H1 (cell line): ENCODE data around the gene NPTXR. TPM values are rescaled to one million over a fixed set of nuclear protein-coding genes. Genes with fewer than 3 reads are reported as not detected.
A peak's percentile ranks its signal among the peaks of the same experiment; 100 is the strongest.

Source experiments
- CTCF ChIA-PET: fragments of 300-600 bp; sonication (Branson Sonifier 250); formaldehyde crosslinking; loops from one replicate; lab custom pipeline; 2021; ENCODE audit not compliant: partially characterized antibody; lab: Charles Lee
- POLR2A ChIA-PET: fragments of 300-600 bp; sonication (Branson Sonifier 250); formaldehyde crosslinking; loops from one replicate; lab custom pipeline; 2021; ENCODE audit warnings: inconsistent platforms; ENCODE audit not compliant: partially characterized antibody; lab: Charles Lee
- DNase-seq, 2 experiments: peaks; one replicate each; pipeline versions ENCODE4 v3.0.0 to v3.0.0-alpha.2; 2010 to 2022; ENCODE audit warnings: low spot score in 2 of 2, low read depth in 1 of 2, mixed read lengths in 1 of 2
- FAIRE-seq: peaks from 2 replicates; lab custom pipeline; 2011; peaks lifted over from hg19 to GRCh38; lab: Jason Lieb, UNC
- H2AFZ ChIP-seq: 2 replicates; pipeline ENCODE4 v1.8.1; 2012; ENCODE audit warnings: low read length, inconsistent platforms
- H2AK5ac ChIP-seq: 2 replicates; pipeline ENCODE4 v1.6.1; 2013; ENCODE audit warnings: low read depth, low read length
- H2BK120ac ChIP-seq: replicated peaks from 2 replicates; pipeline ENCODE3; 2013; ENCODE audit warnings: low read depth, low read length, inconsistent platforms
- H2BK12ac ChIP-seq: 2 replicates; pipeline ENCODE4 v1.6.1; 2013; ENCODE audit warnings: low read depth, low read length
- H2BK15ac ChIP-seq: 2 replicates; pipeline ENCODE4 v1.6.1; 2013; ENCODE audit warnings: low read length
- H2BK20ac ChIP-seq: 2 replicates; pipeline ENCODE4 v1.6.1; 2013; ENCODE audit warnings: low read length
- H2BK5ac ChIP-seq: 2 replicates; pipeline ENCODE4 v1.6.1; 2013; ENCODE audit warnings: low read depth, low read length
- H3K14ac ChIP-seq: 2 replicates; pipeline ENCODE4 v1.6.1; 2013; ENCODE audit warnings: inconsistent platforms; ENCODE audit not compliant: insufficient read length
- H3K18ac ChIP-seq: 2 replicates; pipeline ENCODE4 v1.6.1; 2013; ENCODE audit warnings: low read length; ENCODE audit errors: extremely low read depth
- H3K23ac ChIP-seq: 2 replicates; pipeline ENCODE4 v1.6.1; 2013; ENCODE audit warnings: inconsistent platforms; ENCODE audit not compliant: insufficient read length
- H3K23me2 ChIP-seq: 2 replicates; pipeline ENCODE4 v1.6.1; 2013; ENCODE audit warnings: low read depth, low read length
- H3K27ac ChIP-seq: 2 replicates; pipeline ENCODE4 v1.6.1; 2011; ENCODE audit warnings: low read depth, low read length, inconsistent platforms
- H3K27me3 ChIP-seq, 4 experiments: replicated peaks in 1 of 4; 1 replicate in 1 of 4; 2 replicates in 3 of 4; pipeline versions ENCODE4 v1.6.1 to v1.8.1; 2011 to 2013; ENCODE audit warnings: low read length in 3 of 4, mild to moderate bottlenecking in 3 of 4, inconsistent platforms in 2 of 4, mixed read lengths in 2 of 4, moderate library complexity in 1 of 4; ENCODE audit not compliant: control insufficient read depth in 3 of 4, insufficient read depth in 3 of 4; ENCODE audit errors: extremely low read depth in 1 of 4
- H3K36me3 ChIP-seq, 4 experiments: 2 replicates each; pipeline versions ENCODE4 v1.6.1 to v1.8.1; 2011 to 2013; ENCODE audit warnings: mild to moderate bottlenecking in 4 of 4, low read length in 3 of 4, moderate library complexity in 2 of 4, control low read depth in 1 of 4, inconsistent platforms in 1 of 4; ENCODE audit not compliant: insufficient read depth in 4 of 4, control insufficient read depth in 2 of 4
- H3K4ac ChIP-seq: replicated peaks from 2 replicates; pipeline ENCODE3; 2013; ENCODE audit warnings: low read length, low read depth, mixed read lengths, inconsistent platforms; ENCODE audit not compliant: insufficient read length
- H3K4me1 ChIP-seq, 4 experiments: replicated peaks in 1 of 4; 1 replicate in 1 of 4; 2 replicates in 3 of 4; pipeline versions ENCODE4 v1.6.1 to v1.8.1; 2011 to 2013; ENCODE audit warnings: low read length in 3 of 4, inconsistent platforms in 2 of 4, mixed read lengths in 1 of 4; ENCODE audit not compliant: insufficient read depth in 4 of 4, control insufficient read depth in 3 of 4
- H3K4me2 ChIP-seq, 2 experiments: 2 replicates each; pipeline versions ENCODE4 v1.6.1 to v1.8.1; 2011 to 2013; ENCODE audit warnings: low read depth in 2 of 2, low read length in 2 of 2, control low read depth in 1 of 2, inconsistent platforms in 1 of 2, mild to moderate bottlenecking in 1 of 2; ENCODE audit not compliant: insufficient read depth in 1 of 2
- H3K4me3 ChIP-seq, 4 experiments: fragments of 200-600, 300-600 bp in 1 of 4; sonication (generic), shearing (Covaris generic), sonication (Bioruptor Twin) in 1 of 4; 2 replicates each; pipeline versions ENCODE4 v1.5.1 to v1.8.1; 2011 to 2016; ENCODE audit warnings: low read length in 4 of 4, low read depth in 3 of 4, control low read depth in 2 of 4, inconsistent platforms in 2 of 4, mild to moderate bottlenecking in 2 of 4, mixed read lengths in 1 of 4, moderate library complexity in 1 of 4; ENCODE audit not compliant: insufficient read depth in 2 of 4; ENCODE audit errors: extremely low read depth in 1 of 4
- H3K56ac ChIP-seq: replicated peaks from 2 replicates; pipeline ENCODE3; 2013; ENCODE audit warnings: low read depth, mild to moderate bottlenecking, mixed read lengths, low read length, inconsistent platforms; ENCODE audit not compliant: insufficient read length
- H3K79me1 ChIP-seq: 2 replicates; pipeline ENCODE4 v1.6.1; 2013; ENCODE audit warnings: low read depth, low read length, control low read depth
- H3K79me2 ChIP-seq, 2 experiments: 2 replicates each; pipeline versions ENCODE4 v1.6.1 to v1.8.1; 2012 to 2013; ENCODE audit warnings: low read length in 2 of 2, mild to moderate bottlenecking in 2 of 2, inconsistent platforms in 1 of 2; ENCODE audit not compliant: insufficient read depth in 2 of 2, control insufficient read depth in 1 of 2
- H3K9ac ChIP-seq, 4 experiments: replicated peaks in 1 of 4; 1 replicate in 1 of 4; 2 replicates in 3 of 4; pipeline versions ENCODE4 v1.6.1 to v1.8.1; 2011 to 2013; ENCODE audit warnings: low read depth in 3 of 4, low read length in 3 of 4, control low read depth in 2 of 4, mild to moderate bottlenecking in 2 of 4, moderate library complexity in 2 of 4, inconsistent platforms in 1 of 4; ENCODE audit errors: extremely low read depth in 1 of 4
- H3K9me3 ChIP-seq, 2 experiments: 2 replicates each; pipeline versions ENCODE4 v1.6.1 to v1.8.1; 2012 to 2013; ENCODE audit warnings: mild to moderate bottlenecking in 2 of 2, moderate library complexity in 2 of 2, control low read depth in 1 of 2, inconsistent platforms in 1 of 2, low read depth in 1 of 2, low read length in 1 of 2, mixed read lengths in 1 of 2; ENCODE audit not compliant: insufficient read depth in 2 of 2
- H4K20me1 ChIP-seq, 2 experiments: replicated peaks in 1 of 2; 2 replicates each; pipeline versions ENCODE3 to v1.8.1; 2011 to 2013; ENCODE audit warnings: inconsistent platforms in 2 of 2, low read length in 2 of 2, mild to moderate bottlenecking in 1 of 2; ENCODE audit not compliant: insufficient read depth in 2 of 2, control insufficient read depth in 1 of 2
- H4K5ac ChIP-seq: 2 replicates; pipeline ENCODE4 v1.6.1; 2013; ENCODE audit warnings: low read length, low read depth, mixed read lengths, inconsistent platforms; ENCODE audit not compliant: insufficient read length
- H4K8ac ChIP-seq: 2 replicates; pipeline ENCODE4 v1.8.0; 2013; ENCODE audit warnings: mild to moderate bottlenecking, moderate library complexity, low read length, inconsistent platforms; ENCODE audit not compliant: insufficient read depth; ENCODE audit errors: extremely low read depth
- H4K91ac ChIP-seq: replicated peaks from 2 replicates; pipeline ENCODE3; 2013; ENCODE audit warnings: low read length, mixed read lengths, inconsistent platforms; ENCODE audit not compliant: insufficient read length
- ASH2L ChIP-seq: fragments of 200-600, 300-600 bp; sonication (generic); IDR thresholded peaks from one replicate; pipeline ENCODE4 v1.7.1; 2017; ENCODE audit warnings: low read length
- CBX8 ChIP-seq: fragments of 300-800, 300-1000 bp; sonication (generic); IDR thresholded peaks from 2 replicates; pipeline ENCODE4 v1.7.1; 2016; ENCODE audit warnings: low read depth, low read length, borderline replicate concordance
- CEBPB ChIP-seq: IDR thresholded peaks from 2 replicates; pipeline ENCODE4 v1.6.1; 2012; ENCODE audit warnings: low read depth, low read length
- EGR1 ChIP-seq: IDR thresholded peaks from 2 replicates; pipeline ENCODE4 v1.6.1; 2011; ENCODE audit warnings: low read depth, low read length, borderline replicate concordance
- EZH2 ChIP-seq: fragments of 200-600 bp; sonication (generic); IDR thresholded peaks from 2 replicates; pipeline ENCODE4 v1.7.1; 2012; ENCODE audit warnings: low read depth, mild to moderate bottlenecking, moderate library complexity, low read length, inconsistent platforms; ENCODE audit not compliant: severe bottlenecking
- GTF2F1 ChIP-seq: IDR thresholded peaks from 2 replicates; pipeline ENCODE4 v1.6.1; 2012; ENCODE audit warnings: low read depth, low read length, improper control_type of control experiment, borderline replicate concordance
- HDAC2 ChIP-seq, 2 experiments: fragments of 300-600 bp in 1 of 2; sonication (generic) in 1 of 2; IDR thresholded peaks; 2 replicates each; pipeline ENCODE4 v1.6.1; 2011 to 2012; ENCODE audit warnings: low read depth in 2 of 2, low read length in 2 of 2, mild to moderate bottlenecking in 2 of 2, moderate library complexity in 2 of 2, borderline replicate concordance in 1 of 2, inconsistent platforms in 1 of 2
- HDAC6 ChIP-seq: IDR thresholded peaks from one replicate; pipeline ENCODE4 v1.7.1; 2012; ENCODE audit warnings: low read depth, mild to moderate bottlenecking, inconsistent platforms, low read length, moderate library complexity
- JUN ChIP-seq: IDR thresholded peaks from 2 replicates; pipeline ENCODE4 v1.6.1; 2011; ENCODE audit warnings: low read depth, mild to moderate bottlenecking, improper control_type of control experiment, low read length
- RBBP5 ChIP-seq: IDR thresholded peaks from 2 replicates; pipeline ENCODE4 v1.7.1; 2012; ENCODE audit warnings: low read depth, mild to moderate bottlenecking, inconsistent platforms, low read length, moderate library complexity, borderline replicate concordance
- RXRA ChIP-seq: IDR thresholded peaks from 2 replicates; pipeline ENCODE4 v1.6.1; 2011; ENCODE audit warnings: low read depth, mild to moderate bottlenecking, low read length, moderate library complexity; ENCODE audit not compliant: insufficient read depth
- SIRT6 ChIP-seq: IDR thresholded peaks from one replicate; pipeline ENCODE4 v1.7.1; 2012; ENCODE audit warnings: low read length, inconsistent platforms
- WGBS, 2 experiments: shearing (Covaris generic) in 1 of 2; methylation state at CpG; one replicate each; pipeline versions ENCODE4 v1.1.6 to v1.1.7; 2013 to 2015; ENCODE audit warnings: low lambda C conversion rate in 2 of 2, mixed read lengths in 2 of 2, inconsistent platforms in 1 of 2, low coverage in 1 of 2, missing lambda C conversion rate in 1 of 2; ENCODE audit not compliant: insufficient replicate concordance in 2 of 2, insufficient coverage in 1 of 2, insufficient read length in 1 of 2; ENCODE audit errors: extremely low coverage in 1 of 2, missing lambda C conversion rate in 1 of 2; 5-methylcytosine and 5-hydroxymethylcytosine counted together
- polyA plus RNA-seq, 7 experiments: library from polyadenylated mRNA; depleted of rRNA in 3 of 7; stranded (reverse) in 5 of 7; unstranded in 2 of 7; fragments of >200 nt in 5 of 7; fragments of 200-250 nt in 2 of 7; gene quantifications; 1 replicate in 5 of 7; 2 replicates in 1 of 7; 4 replicates in 1 of 7; pipeline versions ENCODE4 v1.2.1 to v1.2.3, GENCODE V29; 2011 to 2013; ENCODE audit warnings: missing spikeins in 2 of 7, mixed read lengths in 2 of 7
- total RNA-seq: library from RNA; stranded (reverse); fragmentation: NEBNext Ultra II Directional; extraction: Animal tissue kit (Norgen Biotek cat#: 25700); gene quantifications from 2 replicates; pipeline ENCODE4 v1.2.1, GENCODE V29; 2021

Gene NPTXR
- total and polyA plus RNA-seq, 2 of the 8 experiments (the other 6 are each of a cell fraction or from before 2014, with no cell fraction given), result 3.7 to 6.4 TPM

DNA sequence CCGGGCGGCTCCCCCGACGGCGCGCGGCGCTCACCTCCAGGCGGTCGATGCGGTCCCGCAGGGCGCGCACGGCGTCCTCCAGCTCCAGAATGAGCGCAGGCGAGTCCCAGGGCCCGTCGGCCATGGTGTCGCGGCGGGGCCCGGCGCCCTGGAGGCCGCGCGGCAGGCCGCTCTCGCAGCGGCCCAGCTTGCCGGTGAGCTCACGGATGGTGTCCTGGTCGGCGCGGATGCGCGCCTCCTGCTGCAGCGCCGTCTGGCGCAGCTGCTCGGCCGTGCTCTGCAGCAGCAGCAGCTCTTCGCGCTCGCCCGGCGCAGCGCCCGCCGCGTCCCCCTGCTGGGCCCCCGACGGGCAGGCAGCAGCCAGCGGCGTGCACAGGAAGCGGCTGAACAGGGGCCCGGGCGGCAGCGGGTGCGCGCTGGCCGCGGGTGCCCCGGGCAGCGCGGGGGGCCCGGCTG, 599 bp downstream of the NPTXR start:
- DNase-seq, result peak; percentile 47 to 68
- no peak for FAIRE-seq
- H3K27ac ChIP-seq, result no peak overlapping the region
- peak; percentile 24 for TF ChIP-seq ASH2L
- TF ChIP-seq SIRT6, result no peak
- no peak for TF ChIP-seq GTF2F1
- TF ChIP-seq HDAC6, result no peak
- TF ChIP-seq EZH2, result peak; percentile 20
- TF ChIP-seq RBBP5, result peak; percentile 80; the same call in 1 of the 2 replicates
- no peak for TF ChIP-seq RXRA
- TF ChIP-seq CBX8, result no peak
- TF ChIP-seq JUN, result no peak
- TF ChIP-seq CEBPB, result no peak
- TF ChIP-seq EGR1, result 0 out of 2 replicates have a peak, but pooled peaks have one; percentile 4
- TF ChIP-seq HDAC2 (IDR thresholded peaks at IDR 0.05; ENCODE audit: borderline replicate concordance in 1 of 2, low read depth in 2 of 2, low read length in 2 of 2), result no peak

More for the DNA sequence above, 599 bp downstream of the NPTXR start:
- POLR2A ChIA-PET, result interaction anchor here (0.5 to 2.2 kb wide), 11 partner anchors 9 to 160 kb away, joined by 3 to 5 read pairs (median 4); no protein-coding TSS in a partner anchor
- Histone ChIP-seq H3K23me2 (peaks cover 8% of the 10 kb centered on the region; the same call in 1 of the 2 replicates), H3K23ac (no peak overlapping the region), H3K79me2 (no peaks in the 10 kb centered on the region), H3K4ac (no peak overlapping the region), H2AFZ (no peak overlapping the region), H2BK120ac (no peak overlapping the region), H3K4me3 (peak overlapping the region; percentile 48 to 70 (median 50)), H2BK12ac (no peak overlapping the region), H3K4me1 (peaks cover 0 to 7% (median 3%) of the 10 kb centered on the region in 4 experiments; a peak in 4 of 7 replicates), H3K18ac (peak overlapping the region; percentile 48; the same call in 1 of the 2 replicates), H2BK5ac (no peak overlapping the region), H4K91ac (no peak overlapping the region), H2BK15ac (no peak overlapping the region), H3K36me3 (no peaks in the 10 kb centered on the region), H3K9ac (peak overlapping the region in 2 of 4 experiments; percentile 36 to 56; a peak in 3 of 7 replicates), H3K27me3 (peaks cover 16 to 47% (median 38%) of the 10 kb centered on the region in 4 experiments), H2AK5ac (no peak overlapping the region), H3K4me2 (peak overlapping the region; percentile 49 to 89), H4K20me1 (peaks cover 0 to 4% of the 10 kb centered on the region in 2 experiments), H4K5ac (no peak overlapping the region), H3K79me1 (no peaks in the 10 kb centered on the region), H2BK20ac (no peak overlapping the region), H3K14ac (no peak overlapping the region), H3K56ac (no peak overlapping the region), H3K9me3 (no peaks in the 10 kb centered on the region), H4K8ac (peak overlapping the region; percentile 80)
- 1% methylated on average over 45 of the region's 68 CpGs; no CpG with 5 or more reads in 1 of the 2 experiments for WGBS, 2 experiments
- CTCF ChIA-PET, result interaction anchor here (0.5 to 2.1 kb wide), 8 partner anchors 9 to 308 kb away, joined by 3 to 10 read pairs (median 4); no protein-coding TSS in a partner anchor
